Motor neuron (in vitro differentiated cells): ENCODE measurements around the gene RCE1. TPM values are rescaled to one million over a fixed set of nuclear protein-coding genes. Genes with fewer than 3 reads are reported as not detected.
"Not testable (repeated sequence)": the region's sequence is repeated elsewhere in the genome, so short reads cannot be mapped to it uniquely, and the experiment has no call there.

Experiments used
- ATAC-seq, 8 experiments: fragments of 200-7000 bp; cut with Tn5 transposase; replicated peaks in 6 of 8; 2 replicates each; pipeline ENCODE4 v1.8.0; 2021; ENCODE audit warnings: mild to moderate bottlenecking in 8 of 8, moderate library complexity in 8 of 8
- H3K27ac ChIP-seq, 2 donors: fragments of 250-450 bp; sonication (Bioruptor Pico); 2 replicates each; pipeline ENCODE4 v1.9.0; 2021; ENCODE audit warnings: antibody characterized with exemption in 2 of 2, mild to moderate bottlenecking in 2 of 2, moderate library complexity in 1 of 2
- H3K4me1 ChIP-seq, 2 donors: fragments of 250-450 bp; sonication (Bioruptor Pico); replicated peaks in 1 of 2; 2 replicates each; pipeline ENCODE4 v1.6.1; 2021; ENCODE audit warnings: antibody characterized with exemption in 2 of 2, mild to moderate bottlenecking in 2 of 2, moderate library complexity in 1 of 2
- H3K4me3 ChIP-seq, 5 donors: fragments of 250-450 bp; sonication (Bioruptor Pico); 2 replicates each; pipeline ENCODE4 v1.9.0; 2021; ENCODE audit warnings: antibody characterized with exemption in 5 of 5, mild to moderate bottlenecking in 5 of 5, moderate library complexity in 4 of 5
- WGBS, 10 experiments: fragments of 450-650 bp; shearing (Covaris generic); methylation state at CpG; one replicate each; pipeline ENCODE4 v1.0.0; 2022; 5-methylcytosine and 5-hydroxymethylcytosine counted together
- in situ Hi-C, 9 experiments: fragments of 400-800 bp; cut with MboI; loops; one replicate each; pipeline ENCODE4 v1.15.0; 2021; ENCODE audit warnings: low sequenced_read_pairs in 9 of 9, low pct_unique_long_range_greater_than_20kb in 2 of 9; ENCODE audit not compliant: unreplicated experiment in 9 of 9
- total RNA-seq, 8 experiments: library from RNA; unstranded; fragments of 300-600 nt; gene quantifications; 2 replicates each; pipeline versions ENCODE4 v1.2.3 to v1.2.4, GENCODE V29; 2022

The RCE1 gene
- total RNA-seq, 8 experiments from 2014 or later, result 11.4 to 21.6 (median 15.4) TPM

GRCh38 chr11:66824573-66824972, 18.7 kb upstream of the RCE1 start:
- WGBS, 10 experiments, result 100% methylated on average over 1 of the region's 4 CpGs; no CpG with 5 or more reads in 9 of the 10 experiments
- ATAC-seq, result not testable (repeated sequence)

GRCh38 chr11:66834539-66834845, 8.7 kb upstream of the RCE1 start:
- in situ Hi-C loops, result loop anchor here in 5 of 9 experiments (5.0 to 25.0 kb wide), 3 partner anchors 140 to 422 kb away; partner anchors contain the start of gene NPAS4 (in 1 of the 5)
- Histone ChIP-seq H3K4me3 (no peak overlapping the region), H3K27ac (no peak overlapping the region), H3K4me1 (no peaks in the 10 kb centered on the region)
- ATAC-seq, result no peak
- 0 to 100% (median 63%) methylated on average over 1 to 4 of the region's 4 CpGs; no CpG with 5 or more reads in 2 of the 10 experiments for WGBS, 10 experiments

More at GRCh38 chr11:66824573-66824972, 18.7 kb upstream of the RCE1 start:
- H3K4me3 ChIP-seq, H3K4me1 ChIP-seq, H3K27ac ChIP-seq: not testable (repeated sequence)
- in situ Hi-C loops, result loop anchor here in 1 of 9 experiments (25.0 kb wide), 1 partner anchor 112 kb away; no protein-coding TSS in a partner anchor

DNA sequence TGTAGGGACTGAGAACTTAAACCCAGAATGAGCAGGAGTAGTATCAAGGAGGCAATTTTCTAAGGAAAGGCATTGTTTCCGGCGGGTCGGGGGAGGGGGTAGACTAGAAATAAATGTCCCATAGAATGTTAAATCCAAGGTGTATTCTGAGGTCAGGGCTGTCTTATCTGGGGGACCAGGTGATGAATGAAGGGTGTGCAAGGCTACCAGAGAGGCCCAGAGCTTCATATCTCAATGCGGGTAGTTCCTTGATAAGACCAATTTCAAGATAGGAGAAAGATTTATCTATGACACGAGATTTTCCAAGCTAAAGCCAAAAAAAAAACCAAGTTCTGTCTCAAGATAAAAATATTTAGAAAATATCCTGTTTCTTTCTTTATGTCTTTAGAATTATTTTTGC, 8.3 kb upstream of the RCE1 start:
- WGBS, 10 experiments, result 67 to 100% (median 91%) methylated on average over 1 to 4 of the region's 5 CpGs; no CpG with 5 or more reads in 2 of the 10 experiments
- no peak overlapping the region for H3K27ac ChIP-seq
- ATAC-seq, result no peak
- no peak overlapping the region for H3K4me3 ChIP-seq
- in situ Hi-C loops, result loop anchor here in 5 of 9 experiments (5.0 to 25.0 kb wide), 3 partner anchors 140 to 423 kb away; partner anchors contain the start of gene NPAS4 (in 1 of the 5)
- H3K4me1 ChIP-seq, result no peaks in the 10 kb centered on the region

- ATAC-seq, result peak in 2 of 8 experiments; percentile 28 to 59
- H3K4me1 ChIP-seq, result no peaks in the 10 kb centered on the region
- in situ Hi-C loops, result loop anchor here in 4 of 9 experiments (10.0 to 25.0 kb wide), 2 partner anchors 141 to 424 kb away; partner anchors contain the start of gene NPAS4 (in 1 of the 4)
- H3K27ac ChIP-seq, result no peak overlapping the region
- WGBS, 10 experiments, result 37 to 100% (median 84%) methylated on average over 1 to 9 of the region's 12 CpGs
- no peak overlapping the region for H3K4me3 ChIP-seq
Measured at GRCh38 chr11:66835768-66836405, 7.4 kb upstream of the RCE1 start.

DNA sequence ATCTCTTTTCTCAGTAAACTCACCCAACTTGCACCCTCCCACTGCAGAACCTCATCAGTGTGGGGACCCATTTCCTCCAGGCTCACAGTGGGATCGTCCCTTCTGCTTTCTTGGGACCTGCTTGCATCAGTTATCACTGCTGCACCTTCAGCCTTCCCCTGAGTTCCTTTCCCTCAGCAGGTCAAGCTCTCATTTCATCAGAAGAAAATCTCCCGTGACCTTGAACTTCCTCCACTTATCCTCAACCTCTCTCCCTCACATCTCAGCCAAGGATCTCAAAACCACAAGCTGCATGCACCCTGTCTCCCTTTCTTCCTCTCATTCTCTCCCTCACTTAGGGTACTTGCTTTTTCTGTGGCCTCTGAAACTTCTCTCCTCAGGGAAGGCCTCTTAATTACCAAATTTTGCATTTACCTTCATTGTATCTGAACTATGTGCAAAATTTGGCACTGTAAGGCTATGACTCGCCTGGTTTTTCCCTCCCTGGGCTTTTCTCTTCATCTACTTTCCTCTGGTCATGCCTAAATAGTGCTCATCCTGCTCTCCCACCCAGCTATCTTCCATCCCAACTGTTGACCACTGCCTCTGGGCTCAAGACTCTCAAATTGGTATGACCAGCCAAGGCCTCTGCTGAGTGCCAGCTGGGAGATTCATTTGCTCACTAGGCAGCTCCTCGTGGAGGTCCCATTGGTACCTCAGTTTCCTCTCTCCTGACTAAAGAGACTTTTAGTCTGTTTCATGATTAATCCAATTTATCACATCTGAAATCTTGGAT, 2.7 kb upstream of the RCE1 start:
- no peak for ATAC-seq
- H3K4me1 ChIP-seq, result peaks cover 15 to 16% of the 10 kb centered on the region in 2 donors
- H3K4me3 ChIP-seq, result no peak overlapping the region
- 62 to 100% (median 91%) methylated on average over 1 to 4 of the region's 4 CpGs for WGBS, 10 experiments
- no peak overlapping the region for H3K27ac ChIP-seq
- in situ Hi-C loops, result loop anchor here in 1 of 9 experiments (25.0 kb wide), 1 partner anchor 428 kb away; the partner anchor contains the start of gene NPAS4

GRCh38 chr11:66841861-66842260, 1.4 kb upstream of the RCE1 start:
- no peak for ATAC-seq
- 40 to 100% (median 83%) methylated on average over 1 to 7 of the region's 7 CpGs; no CpG with 5 or more reads in 1 of the 10 experiments for WGBS, 10 experiments
- in situ Hi-C loops, result loop anchor here in 1 of 9 experiments (25.0 kb wide), 1 partner anchor 430 kb away; the partner anchor contains the start of gene NPAS4
- peaks cover 15 to 16% of the 10 kb centered on the region in 2 donors for H3K4me1 ChIP-seq
- H3K27ac ChIP-seq, result peak overlapping the region in 1 of 2 donors; percentile 94
- H3K4me3 ChIP-seq, result peak overlapping the region; percentile 91 to 98 (median 93)

GRCh38 chr11:66842501-66842895, 743 bp upstream of the RCE1 start:
- peaks cover 15 to 16% of the 10 kb centered on the region in 2 donors for H3K4me1 ChIP-seq
- in situ Hi-C loops, result loop anchor here in 1 of 9 experiments (25.0 kb wide), 1 partner anchor 430 kb away; the partner anchor contains the start of gene NPAS4
- H3K4me3 ChIP-seq, result peak overlapping the region; percentile 91 to 98 (median 93)
- H3K27ac ChIP-seq, result peak overlapping the region; percentile 81 to 94
- 0 to 20% (median 0%) methylated on average over 1 to 5 of the region's 11 CpGs; no CpG with 5 or more reads in 4 of the 10 experiments for WGBS, 10 experiments
- peak in 4 of 8 experiments; percentile 6 to 21 (median 14) for ATAC-seq

GRCh38 chr11:66843776-66844495, 695 bp downstream of the RCE1 start:
- in situ Hi-C loops, result loop anchor here in 1 of 9 experiments (25.0 kb wide), 1 partner anchor 432 kb away; the partner anchor contains the start of gene NPAS4
- WGBS, 10 experiments, result 0 to 58% (median 24%) methylated on average over 1 to 6 of the region's 16 CpGs; no CpG with 5 or more reads in 2 of the 10 experiments
- peak in 1 of 8 experiments; percentile 1 for ATAC-seq
- Histone ChIP-seq H3K27ac (peak overlapping the region; percentile 81 to 94), H3K4me3 (peak overlapping the region; percentile 91 to 98 (median 93)), H3K4me1 (peaks cover 15 to 16% of the 10 kb centered on the region in 2 donors)

- in situ Hi-C loops, result loop anchor here in 1 of 9 experiments (25.0 kb wide), 1 partner anchor 432 kb away; the partner anchor contains the start of gene NPAS4
- no peak for ATAC-seq
- H3K27ac ChIP-seq, result no peak overlapping the region
- peak overlapping the region in 4 of 5 donors; percentile 91 to 98 (median 94) for H3K4me3 ChIP-seq
- WGBS, 10 experiments, result 77 to 100% (median 92%) methylated on average over 1 to 7 of the region's 12 CpGs; no CpG with 5 or more reads in 4 of the 10 experiments
- peaks cover 15 to 16% of the 10 kb centered on the region in 2 donors for H3K4me1 ChIP-seq
Measured at GRCh38 chr11:66844496-66845142, 1.4 kb downstream of the RCE1 start.

DNA sequence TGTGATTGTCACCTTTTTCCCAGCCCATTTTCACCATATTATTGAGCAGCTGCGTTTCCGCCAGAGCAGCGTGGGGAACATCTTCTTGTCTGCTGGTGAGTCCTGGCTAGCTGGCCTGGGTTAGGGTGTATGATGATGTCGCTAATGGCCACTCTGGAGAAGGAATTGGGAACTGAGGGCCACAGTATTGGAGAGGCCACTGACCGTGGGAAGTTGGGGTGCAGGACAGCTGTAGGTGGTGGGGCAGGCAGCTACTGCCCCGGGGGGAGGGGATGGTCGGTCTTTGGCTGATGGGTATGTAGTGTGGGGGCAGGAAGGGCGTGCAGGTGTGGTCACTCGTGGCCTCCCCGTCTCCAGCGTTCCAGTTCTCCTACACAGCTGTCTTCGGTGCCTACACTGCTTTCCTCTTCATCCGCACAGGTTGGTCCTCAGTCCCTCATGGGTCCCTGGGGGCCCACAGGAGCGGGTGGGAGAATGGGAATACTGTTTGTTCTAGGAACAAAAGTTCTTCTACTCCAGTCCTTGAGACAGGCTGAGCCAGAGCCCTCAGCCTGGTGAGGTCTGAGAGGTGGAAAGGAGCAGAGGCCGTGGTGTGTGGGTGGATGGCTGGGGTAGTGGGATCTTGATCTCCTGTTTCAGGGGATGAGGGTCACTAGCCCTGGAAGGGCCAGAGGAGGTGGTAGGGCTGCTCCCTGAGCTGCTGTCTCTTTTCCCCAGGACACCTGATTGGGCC, 2.1 kb downstream of the RCE1 start:
- no peak for ATAC-seq
- 80 to 100% (median 98%) methylated on average over 1 to 7 of the region's 15 CpGs; no CpG with 5 or more reads in 6 of the 10 experiments for WGBS, 10 experiments
- Histone ChIP-seq H3K27ac (no peak overlapping the region), H3K4me3 (no peak overlapping the region), H3K4me1 (peaks cover 15 to 16% of the 10 kb centered on the region in 2 donors)
- in situ Hi-C loops, result loop anchor here in 1 of 9 experiments (25.0 kb wide), 1 partner anchor 433 kb away; the partner anchor contains the start of gene NPAS4

DNA sequence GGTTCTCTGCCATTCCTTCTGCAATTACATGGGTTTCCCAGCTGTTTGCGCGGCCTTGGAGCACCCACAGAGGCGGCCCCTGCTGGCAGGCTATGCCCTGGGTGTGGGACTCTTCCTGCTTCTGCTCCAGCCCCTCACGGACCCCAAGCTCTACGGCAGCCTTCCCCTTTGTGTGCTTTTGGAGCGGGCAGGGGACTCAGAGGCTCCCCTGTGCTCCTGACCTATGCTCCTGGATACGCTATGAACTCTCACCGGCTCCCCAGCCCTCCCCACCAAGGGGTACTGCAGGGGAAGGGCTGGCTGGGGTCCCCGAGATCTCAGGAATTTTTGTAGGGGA, 2.6 kb downstream of the RCE1 start:
- WGBS, 10 experiments, result 74 to 100% (median 85%) methylated on average over 1 to 6 of the region's 9 CpGs; no CpG with 5 or more reads in 6 of the 10 experiments
- ATAC-seq, result no peak
- Histone ChIP-seq H3K4me3 (no peak overlapping the region), H3K4me1 (peaks cover 15 to 16% of the 10 kb centered on the region in 2 donors), H3K27ac (no peak overlapping the region)
- in situ Hi-C loops, result loop anchor here in 1 of 9 experiments (25.0 kb wide), 1 partner anchor 434 kb away; the partner anchor contains the start of gene NPAS4
